ENCODE data around the gene AAK1. TPM values are rescaled to one million over a fixed set of nuclear protein-coding genes. Genes with fewer than 3 reads are reported as not detected.

Gene AAK1
- total and polyA plus RNA-seq, 2 donors (not counting 3 experiments of a cell fraction or from before 2014, with no cell fraction given) = 31.0 to 127 TPM

GRCh38 chr2:69452687-69453086 is 190.9 kb downstream of the AAK1 start:
- no peak overlapping the region for H3K9ac ChIP-seq (replicated peaks; ENCODE audit: extremely low read depth, insufficient read depth, low read length)
- H3K4me1 ChIP-seq (ENCODE audit: control insufficient read depth, extremely low read depth, insufficient read depth, low read length) = no peaks in the 10 kb centered on the region
- H3K9me3 ChIP-seq (replicated peaks; ENCODE audit: control insufficient read depth, insufficient read depth, low read length) = no peaks in the 10 kb centered on the region
- no peaks in the 10 kb centered on the region for H3K79me2 ChIP-seq (ENCODE audit: control insufficient read depth, insufficient read depth, low read length)
- TF ChIP-seq CTCF (IDR thresholded peaks at IDR 0.05; ENCODE audit: extremely low read depth in 1 of 2, insufficient read depth in 1 of 2, low read depth in 1 of 2, low read length in 2 of 2) (no peak), GATA2 (IDR thresholded peaks at IDR 0.05; ENCODE audit: insufficient read depth, insufficient read length, low read depth, low read length) (no peak), FOS (IDR thresholded peaks at IDR 0.05; ENCODE audit: borderline replicate concordance, insufficient read depth, low read length) (no peak)
- no peaks in the 10 kb centered on the region for H3K36me3 ChIP-seq (ENCODE audit: control insufficient read depth in 2 of 2, extremely low read depth in 1 of 2, insufficient read depth in 2 of 2, low read length in 2 of 2)
- H3K4me3 ChIP-seq (replicated peaks in 1 of 3; ENCODE audit: insufficient read depth in 1 of 3, low read depth in 1 of 3, low read length in 3 of 3) = no peak overlapping the region
- POLR2A ChIA-PET = no interaction called here
- H3K27ac ChIP-seq (ENCODE audit: insufficient read depth, low read depth, low read length) = no peak overlapping the region
- intact Hi-C loops (cut with micrococcal nuclease) = no loop called here
- H4K20me1 ChIP-seq (replicated peaks; ENCODE audit: control insufficient read depth, extremely low read depth, insufficient read depth, low read length) = no peaks in the 10 kb centered on the region
- DNase-seq (ENCODE audit: low read depth, low spot score) (no peak), FAIRE-seq (no peak)
- H3K4me2 ChIP-seq (ENCODE audit: insufficient read depth, low read length) = no peak overlapping the region
- no peaks in the 10 kb centered on the region for H3K27me3 ChIP-seq (ENCODE audit: control insufficient read depth in 2 of 2, insufficient read depth in 2 of 2, low read length in 2 of 2)
- dilution Hi-C loops (cut with MboI; ENCODE audit: extremely low pct_ligation_motif_present, low sequenced_read_pairs) = no loop called here
- no TSS peak for BruUV-seq (replicated peaks)
- H3K9me1 ChIP-seq (replicated peaks; ENCODE audit: control insufficient read depth, extremely low read depth, insufficient read depth, low read length) = no peaks in the 10 kb centered on the region
- CTCF ChIA-PET = no interaction called here
- H2AFZ ChIP-seq (ENCODE audit: low read depth, low read length) = no peak overlapping the region

GRCh38 chr2:69450735-69451416 is 192.7 kb downstream of the AAK1 start:
- Histone ChIP-seq H3K27ac (ENCODE audit: insufficient read depth, low read depth, low read length) (no peak overlapping the region), H3K9ac (replicated peaks; ENCODE audit: extremely low read depth, insufficient read depth, low read length) (no peak overlapping the region), H3K9me3 (replicated peaks; ENCODE audit: control insufficient read depth, insufficient read depth, low read length) (no peaks in the 10 kb centered on the region), H3K4me3 (replicated peaks in 1 of 3; ENCODE audit: insufficient read depth in 1 of 3, low read depth in 1 of 3, low read length in 3 of 3) (no peak overlapping the region), H3K36me3 (ENCODE audit: control insufficient read depth in 2 of 2, extremely low read depth in 1 of 2, insufficient read depth in 2 of 2, low read length in 2 of 2) (no peaks in the 10 kb centered on the region), H3K4me2 (ENCODE audit: insufficient read depth, low read length) (no peak overlapping the region), H3K79me2 (ENCODE audit: control insufficient read depth, insufficient read depth, low read length) (no peaks in the 10 kb centered on the region), H2AFZ (ENCODE audit: low read depth, low read length) (no peak overlapping the region), H3K27me3 (ENCODE audit: control insufficient read depth in 2 of 2, insufficient read depth in 2 of 2, low read length in 2 of 2) (no peaks in the 10 kb centered on the region), H3K9me1 (replicated peaks; ENCODE audit: control insufficient read depth, extremely low read depth, insufficient read depth, low read length) (no peaks in the 10 kb centered on the region), H3K4me1 (ENCODE audit: control insufficient read depth, extremely low read depth, insufficient read depth, low read length) (no peaks in the 10 kb centered on the region), H4K20me1 (replicated peaks; ENCODE audit: control insufficient read depth, extremely low read depth, insufficient read depth, low read length) (no peaks in the 10 kb centered on the region)
- intact Hi-C loops (cut with micrococcal nuclease) (no loop called here), dilution Hi-C loops (cut with MboI; ENCODE audit: extremely low pct_ligation_motif_present, low sequenced_read_pairs) (no loop called here)
- BruUV-seq (replicated peaks) = no TSS peak
- no peak for TF ChIP-seq MAX (IDR thresholded peaks at IDR 0.05; ENCODE audit: insufficient read depth, insufficient read length)
- no peak for TF ChIP-seq MYC (IDR thresholded peaks at IDR 0.05; ENCODE audit: low read depth, low read length)
- TF ChIP-seq POLR2AphosphoS5 (IDR thresholded peaks at IDR 0.05; ENCODE audit: insufficient read depth, low read depth, low read length) = no peak
- no peak for TF ChIP-seq JUN (IDR thresholded peaks at IDR 0.05; ENCODE audit: borderline replicate concordance, insufficient read depth, insufficient read length, low read depth)
- no peak for TF ChIP-seq CTCF (IDR thresholded peaks at IDR 0.05; ENCODE audit: extremely low read depth in 1 of 2, insufficient read depth in 1 of 2, low read depth in 1 of 2, low read length in 2 of 2)
- TF ChIP-seq EZH2 (IDR thresholded peaks at IDR 0.05; ENCODE audit: borderline replicate concordance, low read depth, low read length, severe bottlenecking) = no peak
- no peak for TF ChIP-seq POLR2A (IDR thresholded peaks at IDR 0.05; ENCODE audit: low read depth, low read length)
- no peak for TF ChIP-seq FOS (IDR thresholded peaks at IDR 0.05; ENCODE audit: borderline replicate concordance, insufficient read depth, low read length)
- no peak for TF ChIP-seq GATA2 (IDR thresholded peaks at IDR 0.05; ENCODE audit: insufficient read depth, insufficient read length, low read depth, low read length)
- ChIA-PET CTCF (interaction anchor here (0.6 kb wide), 1 partner anchor 413 kb away, joined by 3 read pairs; no protein-coding TSS in a partner anchor), POLR2A (no interaction called here)
- DNase-seq (ENCODE audit: low read depth, low spot score) = no peak
- FAIRE-seq = no peak

Measured in endothelial cell of umbilical vein (primary cell).